Neuronal stem cell (in vitro differentiated cells): ENCODE data around the gene RSPH10B.
"Not testable (repeated sequence)": the region's sequence is repeated elsewhere in the genome, so short reads cannot be mapped to it uniquely, and the experiment has no call there.

Source experiments
- DNase-seq: peaks from one replicate; pipeline ENCODE4 v3.0.0-alpha.2; 2013; ENCODE audit warnings: low spot score
- H2AFZ ChIP-seq: one replicate; pipeline ENCODE4 v1.6.1; 2013; ENCODE audit warnings: mild to moderate bottlenecking, low read length, inconsistent platforms
- H2AK5ac ChIP-seq: 2 replicates; pipeline ENCODE4 v1.6.1; 2013; ENCODE audit warnings: low read depth, mild to moderate bottlenecking, inconsistent platforms, low read length, moderate library complexity, mixed read lengths
- H2BK120ac ChIP-seq: 2 replicates; pipeline ENCODE4 v1.6.1; 2013; ENCODE audit warnings: low read depth, mild to moderate bottlenecking, inconsistent platforms, low read length, moderate library complexity, mixed read lengths
- H2BK12ac ChIP-seq: one replicate; pipeline ENCODE4 v1.6.1; 2013; ENCODE audit warnings: low read length, inconsistent platforms
- H2BK15ac ChIP-seq: 2 replicates; pipeline ENCODE4 v1.6.1; 2013; ENCODE audit warnings: mild to moderate bottlenecking, low read length, inconsistent platforms, mixed read lengths
- H2BK5ac ChIP-seq: one replicate; pipeline ENCODE4 v1.6.1; 2013; ENCODE audit warnings: inconsistent platforms, mild to moderate bottlenecking, low read length, moderate library complexity
- H3K14ac ChIP-seq: one replicate; pipeline ENCODE4 v1.6.1; 2013; ENCODE audit warnings: low read length, inconsistent platforms
- H3K18ac ChIP-seq: 2 replicates; pipeline ENCODE4 v1.6.1; 2013; ENCODE audit warnings: low read length, inconsistent platforms
- H3K23ac ChIP-seq: 2 replicates; pipeline ENCODE4 v1.6.1; 2013; ENCODE audit warnings: low read depth, mild to moderate bottlenecking, mixed read lengths, low read length, inconsistent platforms; ENCODE audit not compliant: poor library complexity
- H3K27ac ChIP-seq: replicated peaks from 3 replicates; pipeline ENCODE4 v1.5.1; 2013; ENCODE audit warnings: low read length, inconsistent platforms
- H3K27me3 ChIP-seq, 3 experiments: 2 replicates each; pipeline ENCODE4 v1.6.1; 2013; ENCODE audit warnings: low read length in 3 of 3, mild to moderate bottlenecking in 2 of 3, inconsistent platforms in 1 of 3, low read depth in 1 of 3, mixed read lengths in 1 of 3, moderate library complexity in 1 of 3; ENCODE audit not compliant: control insufficient read depth in 3 of 3, insufficient read depth in 3 of 3
- H3K36me3 ChIP-seq, 2 donors: replicated peaks in 1 of 2; 2 replicates each; pipeline ENCODE4 v1.6.1; 2013; ENCODE audit warnings: low read length in 2 of 2; ENCODE audit not compliant: control insufficient read depth in 2 of 2, insufficient read depth in 2 of 2
- H3K4ac ChIP-seq: 2 replicates; pipeline ENCODE4 v1.6.1; 2013; ENCODE audit warnings: inconsistent platforms, mild to moderate bottlenecking, low read length, moderate library complexity
- H3K4me1 ChIP-seq, 2 donors: 1 replicate in 1 of 2; 2 replicates in 1 of 2; pipeline ENCODE4 v1.6.1; 2013; ENCODE audit warnings: low read length in 2 of 2, low read depth in 1 of 2; ENCODE audit not compliant: control insufficient read depth in 2 of 2, insufficient read depth in 1 of 2
- H3K4me2 ChIP-seq: one replicate; pipeline ENCODE4 v1.6.1; 2013; ENCODE audit warnings: mild to moderate bottlenecking, low read length, inconsistent platforms; ENCODE audit not compliant: insufficient read depth, poor library complexity, severe bottlenecking
- H3K4me3 ChIP-seq, 2 donors: 2 replicates each; pipeline ENCODE4 v1.5.1; 2013; ENCODE audit warnings: low read length in 2 of 2, mild to moderate bottlenecking in 2 of 2, inconsistent platforms in 1 of 2, moderate library complexity in 1 of 2
- H3K79me1 ChIP-seq: one replicate; pipeline ENCODE4 v1.6.1; 2013; ENCODE audit warnings: low read depth, mild to moderate bottlenecking, inconsistent platforms, low read length, moderate library complexity
- H3K9ac ChIP-seq: one replicate; pipeline ENCODE4 v1.6.1; 2013; ENCODE audit warnings: mild to moderate bottlenecking, low read depth, low read length, inconsistent platforms; ENCODE audit not compliant: poor library complexity
- H3K9me3 ChIP-seq, 2 donors: replicated peaks in 1 of 2; 2 replicates each; pipeline versions ENCODE3 to v1.6.1; 2013; ENCODE audit warnings: low read length in 2 of 2, mild to moderate bottlenecking in 2 of 2, inconsistent platforms in 1 of 2, low read depth in 1 of 2, mixed read lengths in 1 of 2, moderate library complexity in 1 of 2; ENCODE audit not compliant: control insufficient read depth in 2 of 2, insufficient read depth in 1 of 2
- H4K8ac ChIP-seq: one replicate; pipeline ENCODE4 v1.6.1; 2013; ENCODE audit warnings: low read depth, mild to moderate bottlenecking, inconsistent platforms, low read length, moderate library complexity
- H4K91ac ChIP-seq: one replicate; pipeline ENCODE4 v1.6.1; 2013; ENCODE audit warnings: low read length, low read depth, mild to moderate bottlenecking, inconsistent platforms; ENCODE audit not compliant: poor library complexity
- WGBS, 2 donors: extraction: QIAGEN DNeasy Blood & Tissue Kit; methylation state at CpG; one replicate each; pipeline ENCODE4 v1.1.7; 2013; ENCODE audit warnings: missing lambda C conversion rate in 2 of 2, mixed read lengths in 1 of 2; ENCODE audit not compliant: insufficient read length in 2 of 2, insufficient replicate concordance in 1 of 2; ENCODE audit errors: extremely low coverage in 2 of 2; 5-methylcytosine and 5-hydroxymethylcytosine counted together

The RSPH10B gene

GRCh38 chr7:6007835-6008590 is 37.5 kb upstream of the RSPH10B start:
- not testable (repeated sequence) for H4K91ac ChIP-seq, H2BK5ac ChIP-seq, H2AK5ac ChIP-seq, H2BK12ac ChIP-seq, H2BK15ac ChIP-seq, H3K79me1 ChIP-seq, H3K4ac ChIP-seq, H3K14ac ChIP-seq, H3K23ac ChIP-seq, DNase-seq, H2BK120ac ChIP-seq, H3K27ac ChIP-seq, H3K18ac ChIP-seq, H3K9ac ChIP-seq, H4K8ac ChIP-seq, H3K4me1 ChIP-seq, H3K9me3 ChIP-seq, H3K27me3 ChIP-seq
- Histone ChIP-seq H3K36me3 (peaks cover 2 to 51% of the 10 kb centered on the region in 2 donors), H3K4me2 (peak overlapping the region; percentile 47), H2AFZ (peak overlapping the region; percentile 97), H3K4me3 (peak overlapping the region; percentile 74 to 95)
- WGBS, 2 donors: no CpG with 5 or more reads among the region's 27 CpGs

DNA sequence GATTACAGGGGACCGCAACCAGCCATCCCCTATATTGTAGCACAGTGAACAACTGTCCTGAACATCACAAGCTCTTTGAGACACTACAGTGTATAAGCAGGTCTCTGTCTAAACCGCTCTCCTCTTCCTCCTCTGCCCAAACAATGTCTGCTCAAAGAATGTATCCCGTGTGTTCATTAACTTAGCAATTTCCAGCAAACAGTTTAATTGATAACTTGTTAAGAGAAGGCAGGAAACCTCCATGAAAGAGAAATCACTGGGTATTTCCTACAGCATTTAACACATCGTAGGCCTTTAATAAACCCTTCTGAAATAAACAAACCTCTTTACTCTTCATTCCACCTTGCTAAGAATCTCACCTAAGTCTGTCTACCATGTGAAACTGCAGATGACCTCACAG is 36.9 kb upstream of the RSPH10B start:
- Histone ChIP-seq H3K4me3 (no peak overlapping the region), H3K9ac (no peak overlapping the region)
- no CpG with 5 or more reads among the region's 4 CpGs for WGBS, 2 donors

DNA sequence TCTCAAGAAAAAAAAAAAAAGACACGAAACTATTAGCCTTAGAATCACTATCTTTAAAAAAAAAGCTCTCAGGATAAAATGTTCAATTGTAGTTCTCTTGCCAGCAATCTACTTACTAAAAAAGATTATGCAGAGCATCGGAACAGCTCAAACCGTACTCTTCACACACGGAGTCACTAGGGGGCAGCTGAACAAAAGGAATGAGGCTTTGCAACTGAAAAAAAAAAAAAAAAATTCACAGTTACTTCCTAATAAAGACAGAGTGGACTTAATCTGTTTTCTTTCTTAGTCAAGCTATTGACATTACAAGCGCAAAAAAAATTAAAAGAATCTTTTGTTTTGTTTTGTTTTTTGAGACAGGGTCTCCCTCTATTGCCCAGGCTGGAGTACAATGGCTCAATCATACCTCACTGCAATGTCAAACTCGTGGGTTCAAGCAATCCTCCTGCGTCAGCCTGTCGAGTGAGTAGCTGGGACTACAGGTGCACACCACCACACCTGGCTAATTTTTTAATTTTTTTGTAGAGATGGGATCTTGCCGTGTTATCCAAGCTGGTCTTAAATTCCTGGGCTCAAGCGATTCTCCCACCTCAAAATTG is 26.8 kb upstream of the RSPH10B start:
- Histone ChIP-seq H3K18ac (no peak overlapping the region), H2BK12ac (no peak overlapping the region), H3K9me3 (no peaks in the 10 kb centered on the region), H2BK120ac (no peak overlapping the region), H2BK5ac (no peak overlapping the region), H3K4ac (no peak overlapping the region), H3K36me3 (peaks cover 15 to 87% of the 10 kb centered on the region in 2 donors), H2AK5ac (no peak overlapping the region), H3K4me2 (no peak overlapping the region), H2BK15ac (no peak overlapping the region), H3K4me3 (no peak overlapping the region), H2AFZ (no peak overlapping the region), H3K23ac (no peak overlapping the region), H3K27me3 (no peaks in the 10 kb centered on the region), H3K14ac (no peak overlapping the region), H4K91ac (no peak overlapping the region), H3K27ac (no peak overlapping the region), H3K4me1 (no peaks in the 10 kb centered on the region), H3K79me1 (no peaks in the 10 kb centered on the region), H4K8ac (no peak overlapping the region), H3K9ac (no peak overlapping the region)
- no CpG with 5 or more reads among the region's 10 CpGs for WGBS, 2 donors
- DNase-seq: peak; percentile 21

More for the DNA sequence above, 36.9 kb upstream of the RSPH10B start:
- Histone ChIP-seq H2BK15ac (no peak overlapping the region), H3K18ac (no peak overlapping the region), H3K36me3 (peaks cover 0 to 51% of the 10 kb centered on the region in 2 donors), H3K4me2 (no peak overlapping the region), H3K14ac (no peak overlapping the region), H3K79me1 (no peaks in the 10 kb centered on the region), H3K23ac (no peak overlapping the region), H3K4ac (no peak overlapping the region), H2AFZ (no peak overlapping the region), H3K9me3 (no peaks in the 10 kb centered on the region), H3K4me1 (no peaks in the 10 kb centered on the region), H4K91ac (no peak overlapping the region), H2AK5ac (no peak overlapping the region), H2BK12ac (no peak overlapping the region), H3K27me3 (no peaks in the 10 kb centered on the region), H2BK5ac (no peak overlapping the region), H2BK120ac (no peak overlapping the region), H3K27ac (no peak overlapping the region), H4K8ac (no peak overlapping the region)
- no peak for DNase-seq

DNA sequence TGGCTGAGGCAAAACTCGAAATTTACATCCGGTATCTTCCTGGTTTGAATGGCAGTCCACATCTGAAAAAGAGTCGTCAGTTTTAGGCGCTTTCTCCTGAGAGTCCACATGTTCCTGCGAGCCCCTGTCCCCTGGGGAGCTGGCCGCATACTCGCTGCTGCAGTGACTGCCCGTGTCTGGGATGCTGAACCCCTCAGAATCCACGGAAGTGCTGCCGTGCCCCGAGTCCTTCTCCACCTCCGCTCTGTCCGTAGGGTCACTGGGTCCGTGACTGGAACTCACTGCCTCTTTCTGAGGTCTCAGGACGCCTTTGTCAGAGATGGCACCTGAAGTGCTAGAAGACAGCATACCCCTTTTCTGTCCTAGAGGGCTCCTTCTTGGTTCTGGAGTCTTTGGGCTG is 16.6 kb upstream of the RSPH10B start:
- WGBS, 2 donors: no CpG with 5 or more reads among the region's 15 CpGs
- H2BK5ac ChIP-seq, H3K4me2 ChIP-seq, H2AK5ac ChIP-seq, H3K23ac ChIP-seq, H3K14ac ChIP-seq, DNase-seq, H3K18ac ChIP-seq, H4K91ac ChIP-seq, H4K8ac ChIP-seq, H3K4me3 ChIP-seq, H3K79me1 ChIP-seq, H3K4ac ChIP-seq, H2BK120ac ChIP-seq, H3K27ac ChIP-seq, H3K9me3 ChIP-seq, H2BK12ac ChIP-seq, H3K4me1 ChIP-seq, H3K27me3 ChIP-seq, H3K9ac ChIP-seq, H2BK15ac ChIP-seq, H2AFZ ChIP-seq: not testable (repeated sequence)
- peaks cover 0 to 59% of the 10 kb centered on the region in 2 donors for H3K36me3 ChIP-seq
